GM12874 (cell line): ENCODE measurements around the gene MARCHF9.

ENCODE experiments used
- CTCF ChIP-seq: IDR thresholded peaks from 2 replicates; pipeline ENCODE4 v1.5.1; 2011; ENCODE audit warnings: low read depth, mild to moderate bottlenecking, control low read depth, low read length, moderate library complexity; ENCODE audit not compliant: insufficient read depth

The MARCHF9 gene

GRCh38 chr12:57759360-57759980, 4.6 kb downstream of the MARCHF9 start:
- TF ChIP-seq CTCF, result peak; percentile 55

- no peak for TF ChIP-seq CTCF
Observed at GRCh38 chr12:57760347-57760982, 5.6 kb downstream of the MARCHF9 start.

GRCh38 chr12:57761391-57761998, 6.6 kb downstream of the MARCHF9 start:
- TF ChIP-seq CTCF, result no peak

- no peak for TF ChIP-seq CTCF
Observed at GRCh38 chr12:57762463-57762862, 7.6 kb downstream of the MARCHF9 start.

GRCh38 chr12:57763881-57764661, 9.2 kb downstream of the MARCHF9 start:
- TF ChIP-seq CTCF, result no peak

- TF ChIP-seq CTCF, result no peak
Observed at GRCh38 chr12:57764662-57765002, 9.7 kb downstream of the MARCHF9 start.

- peak; percentile 66 for TF ChIP-seq CTCF
Observed at GRCh38 chr12:57765003-57765697, 10.2 kb downstream of the MARCHF9 start.
